PC-3 (cell line): Measurements from ENCODE around the gene GGCX. TPM values are rescaled to one million over a fixed set of nuclear protein-coding genes. Genes with fewer than 3 reads are reported as not detected.
A peak's percentile ranks its signal among the peaks of the same experiment; 100 is the strongest.

Experiments
- ATAC-seq: fragments of 200-7000 bp; cut with Tn5 transposase; 2 replicates; pipeline ENCODE4 v1.9.1; 2020; ENCODE audit warnings: mild to moderate bottlenecking, moderate library complexity
- BruUV-seq: library from RNA; stranded (reverse); fragments of 400-500 nt; replicated peaks from 2 replicates; lab custom pipeline; 2021; lab: Mats Ljungman, UMichigan
- CTCF ChIA-PET: fragments of 300-600 bp; sonication (Branson Sonifier 250); formaldehyde crosslinking; loops from one replicate; lab custom pipeline; 2022; ENCODE audit warnings: antibody characterized with exemption; lab: Charles Lee
- POLR2A ChIA-PET: fragments of 300-600 bp; sonication (Branson Sonifier 250); formaldehyde crosslinking; loops from one replicate; lab custom pipeline; 2022; ENCODE audit warnings: antibody characterized with exemption; ENCODE audit not compliant: unreplicated experiment; lab: Charles Lee
- DNase-seq: peaks from one replicate; pipeline ENCODE4 v3.0.0-alpha.2; 2015
- H2AFZ ChIP-seq: fragments of 300-600 bp; sonication (generic); 2 replicates; pipeline ENCODE4 v1.6.0; 2016; ENCODE audit warnings: antibody characterized with exemption, low read length
- H3F3A ChIP-seq: fragments of 300-600 bp; sonication (generic); one replicate; pipeline ENCODE4 v1.6.0; 2017; ENCODE audit warnings: antibody characterized with exemption, low read length, control low read depth, mild to moderate bottlenecking; ENCODE audit not compliant: unreplicated experiment
- H3K27ac ChIP-seq: fragments of 300-600 bp; sonication (generic); 2 replicates; pipeline ENCODE4 v1.5.1; 2016; ENCODE audit warnings: mild to moderate bottlenecking, low read length
- H3K27me3 ChIP-seq: fragments of 300-600 bp; sonication (generic); 2 replicates; pipeline ENCODE4 v1.6.1; 2016; ENCODE audit warnings: low read length, mixed read lengths
- H3K36me3 ChIP-seq: fragments of 300-600 bp; sonication (generic); 2 replicates; pipeline ENCODE4 v1.6.1; 2016; ENCODE audit warnings: low read depth, mixed run types, low read length, mixed read lengths
- H3K4me1 ChIP-seq: fragments of 300-600 bp; sonication (generic); 2 replicates; pipeline ENCODE4 v1.5.1; 2016; ENCODE audit warnings: low read length; ENCODE audit not compliant: insufficient read depth
- H3K4me2 ChIP-seq: fragments of 300-600 bp; sonication (generic); 2 replicates; pipeline ENCODE4 v1.6.0; 2016; ENCODE audit warnings: low read length
- H3K4me3 ChIP-seq: fragments of 300-600 bp; sonication (generic); 2 replicates; pipeline ENCODE4 v1.5.1; 2016; ENCODE audit warnings: mild to moderate bottlenecking, low read length, mixed read lengths
- H3K79me2 ChIP-seq: fragments of 300-600 bp; sonication (generic); 2 replicates; pipeline ENCODE4 v1.6.1; 2017; ENCODE audit warnings: low read length, mixed read lengths
- H3K9ac ChIP-seq: fragments of 300-600 bp; sonication (generic); 2 replicates; pipeline ENCODE4 v1.6.0; 2016; ENCODE audit warnings: mild to moderate bottlenecking, low read length
- H3K9me2 ChIP-seq: fragments of 300-600 bp; sonication (generic); replicated peaks from 2 replicates; pipeline ENCODE4 v1.6.1; 2016; ENCODE audit warnings: mixed run types, low read length, mixed read lengths
- H3K9me3 ChIP-seq: fragments of 300-600 bp; sonication (generic); 2 replicates; pipeline ENCODE4 v1.6.1; 2016; ENCODE audit warnings: low read length, mixed read lengths
- H4K20me1 ChIP-seq: fragments of 300-600 bp; sonication (generic); 2 replicates; pipeline ENCODE4 v1.6.1; 2016; ENCODE audit warnings: low read length, mixed read lengths
- EZH2 ChIP-seq: fragments of 300-600 bp; sonication (generic); IDR thresholded peaks from one replicate; pipeline ENCODE4 v1.6.1; 2017; ENCODE audit warnings: antibody characterized with exemption, mild to moderate bottlenecking, low read length; ENCODE audit not compliant: unreplicated experiment
- EZH2phosphoT487 ChIP-seq: fragments of 300-600 bp; sonication (generic); IDR thresholded peaks from 2 replicates; pipeline ENCODE4 v1.6.1; 2018; ENCODE audit warnings: mild to moderate bottlenecking, antibody characterized with exemption, low read length, borderline replicate concordance
- intact Hi-C: fragments of 100-400 bp; cut with micrococcal nuclease; formaldehyde crosslinking; loops from 2 replicates; pipeline ENCODE4 v1.9.0; 2023
- total RNA-seq: library from RNA; depleted of rRNA; stranded (reverse); fragments of >200 nt; gene quantifications from 2 replicates; pipeline ENCODE4 v1.2.3, GENCODE V29; 2014
- TF ChIP-seq, protein P1 (sequence below): fragments of 300-600 bp; sonication (generic); conservative IDR thresholded peaks from 2 replicates; pipeline ENCODE4 v1.5.1; 2017; ENCODE audit warnings: antibody characterized with exemption, low read depth, mild to moderate bottlenecking, low read length

Gene GGCX
- total RNA-seq, 1 experiment from 2014 or later = 46.7 TPM

GRCh38 chr2:85598594-85599340, 37.5 kb upstream of the GGCX start:
- intact Hi-C loops = no loop called here
- Histone ChIP-seq H3K27me3 (no peaks in the 10 kb centered on the region), H3K9ac (no peak overlapping the region), H3K4me3 (no peak overlapping the region), H3K9me2 (no peaks in the 10 kb centered on the region), H3K4me2 (no peak overlapping the region), H2AFZ (no peak overlapping the region), H3K27ac (no peak overlapping the region), H4K20me1 (no peaks in the 10 kb centered on the region), H3K36me3 (peaks cover 13% of the 10 kb centered on the region; the same call in 1 of the 2 replicates), H3K4me1 (peaks cover 16% of the 10 kb centered on the region), H3K79me2 (peaks cover 20% of the 10 kb centered on the region), H3F3A (no peaks in the 10 kb centered on the region), H3K9me3 (no peaks in the 10 kb centered on the region)
- ChIA-PET CTCF (no interaction called here), POLR2A (no interaction called here)
- ATAC-seq (no peak), DNase-seq (no peak)
- BruUV-seq = no TSS peak
- TF ChIP-seq EZH2phosphoT487 = no peak
- TF ChIP-seq EZH2 = no peak
- TF ChIP-seq, protein P1, sequence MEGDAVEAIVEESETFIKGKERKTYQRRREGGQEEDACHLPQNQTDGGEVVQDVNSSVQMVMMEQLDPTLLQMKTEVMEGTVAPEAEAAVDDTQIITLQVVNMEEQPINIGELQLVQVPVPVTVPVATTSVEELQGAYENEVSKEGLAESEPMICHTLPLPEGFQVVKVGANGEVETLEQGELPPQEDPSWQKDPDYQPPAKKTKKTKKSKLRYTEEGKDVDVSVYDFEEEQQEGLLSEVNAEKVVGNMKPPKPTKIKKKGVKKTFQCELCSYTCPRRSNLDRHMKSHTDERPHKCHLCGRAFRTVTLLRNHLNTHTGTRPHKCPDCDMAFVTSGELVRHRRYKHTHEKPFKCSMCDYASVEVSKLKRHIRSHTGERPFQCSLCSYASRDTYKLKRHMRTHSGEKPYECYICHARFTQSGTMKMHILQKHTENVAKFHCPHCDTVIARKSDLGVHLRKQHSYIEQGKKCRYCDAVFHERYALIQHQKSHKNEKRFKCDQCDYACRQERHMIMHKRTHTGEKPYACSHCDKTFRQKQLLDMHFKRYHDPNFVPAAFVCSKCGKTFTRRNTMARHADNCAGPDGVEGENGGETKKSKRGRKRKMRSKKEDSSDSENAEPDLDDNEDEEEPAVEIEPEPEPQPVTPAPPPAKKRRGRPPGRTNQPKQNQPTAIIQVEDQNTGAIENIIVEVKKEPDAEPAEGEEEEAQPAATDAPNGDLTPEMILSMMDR = no peak

DNA sequence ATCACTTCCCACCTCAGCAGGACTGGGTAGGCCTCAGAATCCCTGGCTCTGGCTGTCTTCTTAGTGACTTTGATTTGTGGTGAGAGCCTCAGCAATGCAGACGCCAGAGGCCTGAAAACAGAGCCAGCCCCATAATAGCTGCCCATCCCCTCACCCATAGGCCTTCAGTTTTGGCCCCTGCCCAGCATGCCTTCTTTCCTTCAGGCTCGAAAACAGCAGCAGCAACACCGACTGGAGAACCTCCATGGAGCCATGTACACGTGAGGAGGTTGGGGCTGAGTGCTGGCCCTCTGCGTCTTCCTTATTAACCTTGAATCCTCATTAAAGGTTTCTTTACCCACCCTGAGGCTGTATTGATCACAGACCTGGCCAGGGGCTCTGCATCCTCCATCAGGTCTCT, 35.9 kb upstream of the GGCX start:
- Histone ChIP-seq H3K4me3 (0 out of 2 replicates have a peak overlapping the region, but pooled peaks have one; percentile 85), H3F3A (no peaks in the 10 kb centered on the region), H3K9me2 (no peaks in the 10 kb centered on the region), H3K9ac (no peak overlapping the region), H3K27ac (no peak overlapping the region), H3K4me1 (peaks cover 15% of the 10 kb centered on the region; the same call in 1 of the 2 replicates), H4K20me1 (no peaks in the 10 kb centered on the region), H3K36me3 (peaks cover 13% of the 10 kb centered on the region; the same call in 1 of the 2 replicates), H3K4me2 (peak overlapping the region; percentile 97; the same call in 1 of the 2 replicates), H3K79me2 (peaks cover 20% of the 10 kb centered on the region), H3K27me3 (no peaks in the 10 kb centered on the region), H2AFZ (no peak overlapping the region), H3K9me3 (no peaks in the 10 kb centered on the region)
- ChIA-PET POLR2A (interaction anchor here (0.6 kb wide), 1 partner anchor 228 kb away, joined by 4 read pairs; no protein-coding TSS in a partner anchor), CTCF (no interaction called here)
- TF ChIP-seq, protein P1 = no peak
- TF ChIP-seq EZH2 = no peak
- TF ChIP-seq EZH2phosphoT487 = no peak
- intact Hi-C loops = no loop called here
- BruUV-seq = TSS peak; percentile 28
- DNase-seq (no peak), ATAC-seq (no peak)
